SK-N-SH (cell line): ENCODE data around the gene LYZ. TPM values are rescaled to one million over a fixed set of nuclear protein-coding genes. Genes with fewer than 3 reads are reported as not detected.

Experiments used
- CTCF ChIA-PET: fragments of 300-600, 350-600 bp; formaldehyde crosslinking; extraction: SDS; loops from one replicate; lab custom pipeline; 2021; lab: Yijun Ruan, JAX
- POLR2A ChIA-PET: fragments of 350-600 bp; sonication (Branson Sonifier 250); formaldehyde crosslinking; extraction: SDS; loops from one replicate; lab custom pipeline; 2020; ENCODE audit warnings: antibody characterized with exemption, inconsistent platforms; lab: Yijun Ruan, JAX
- DNase-seq: peaks from one replicate; pipeline ENCODE4 v3.0.0; 2012
- H2AFZ ChIP-seq: fragments of 200-600 bp; sonication (generic); 2 replicates; pipeline ENCODE4 v1.8.1; 2016; ENCODE audit warnings: antibody characterized with exemption, mild to moderate bottlenecking, low read depth
- H3F3A ChIP-seq: fragments of 200-600 bp; sonication (generic); replicated peaks from 2 replicates; pipeline ENCODE3; 2016; ENCODE audit warnings: antibody characterized with exemption, mild to moderate bottlenecking; ENCODE audit not compliant: insufficient read depth
- H3K27ac ChIP-seq, 2 experiments: fragments of 200-500 bp in 1 of 2; fragments of 200-600 bp in 1 of 2; sonication (Bioruptor generic) in 1 of 2; sonication (generic), shearing (Covaris generic) in 1 of 2; 2 replicates each; pipeline versions ENCODE4 v1.5.1 to v1.6.1; 2014 to 2016; ENCODE audit warnings: low read depth in 2 of 2, inconsistent platforms in 1 of 2, low read length in 1 of 2, mild to moderate bottlenecking in 1 of 2, mixed read lengths in 1 of 2
- H3K27me3 ChIP-seq: fragments of 200-600 bp; sonication (generic), shearing (Covaris generic); 2 replicates; pipeline ENCODE4 v1.6.1; 2016; ENCODE audit warnings: mixed run types; ENCODE audit not compliant: insufficient read depth
- H3K36me3 ChIP-seq, 2 experiments: fragments of 200-500 bp in 1 of 2; fragments of 200-600 bp in 1 of 2; sonication (Bioruptor generic) in 1 of 2; sonication (generic) in 1 of 2; replicated peaks in 1 of 2; 2 replicates each; pipeline versions ENCODE3 to v1.5.1; 2014 to 2016; ENCODE audit warnings: low read length in 1 of 2, mild to moderate bottlenecking in 1 of 2; ENCODE audit not compliant: insufficient read depth in 2 of 2, control insufficient read depth in 1 of 2
- H3K4me1 ChIP-seq, 2 experiments: fragments of 200-500 bp in 1 of 2; fragments of 200-600 bp in 1 of 2; sonication (Bioruptor generic) in 1 of 2; sonication (generic), shearing (Covaris generic) in 1 of 2; 2 replicates each; pipeline versions ENCODE4 v1.5.1 to v1.6.1; 2014 to 2016; ENCODE audit warnings: low read depth in 1 of 2, low read length in 1 of 2, mixed run types in 1 of 2; ENCODE audit not compliant: insufficient read depth in 2 of 2, control insufficient read depth in 1 of 2
- H3K4me2 ChIP-seq: fragments of 200-600 bp; sonication (generic), shearing (Covaris generic); 2 replicates; pipeline ENCODE4 v1.6.1; 2017; ENCODE audit warnings: mixed run types
- H3K4me3 ChIP-seq, 2 experiments: fragments of 200-500 bp in 1 of 2; fragments of 200-600 bp in 1 of 2; sonication (Bioruptor generic) in 1 of 2; sonication (generic), shearing (Covaris generic) in 1 of 2; 2 replicates each; pipeline versions ENCODE4 v1.5.1 to v1.8.1; 2014 to 2016; ENCODE audit warnings: low read depth in 2 of 2, inconsistent platforms in 1 of 2, low read length in 1 of 2, mild to moderate bottlenecking in 1 of 2, mixed read lengths in 1 of 2, moderate library complexity in 1 of 2
- H3K79me2 ChIP-seq: fragments of 200-600 bp; sonication (generic); 2 replicates; pipeline ENCODE4 v1.8.1; 2017; ENCODE audit warnings: mild to moderate bottlenecking; ENCODE audit not compliant: insufficient read depth
- H3K9ac ChIP-seq: fragments of 200-600 bp; sonication (generic); 2 replicates; pipeline ENCODE4 v1.6.1; 2017; ENCODE audit warnings: mixed run types
- H3K9me2 ChIP-seq: fragments of 200-600 bp; sonication (generic); 2 replicates; pipeline ENCODE4 v1.6.1; 2017; ENCODE audit warnings: mixed run types
- H3K9me3 ChIP-seq: fragments of 200-600 bp; sonication (generic); 2 replicates; pipeline ENCODE4 v1.6.1; 2017; ENCODE audit warnings: mixed run types, mild to moderate bottlenecking, moderate library complexity
- H4K20me1 ChIP-seq: fragments of 200-600 bp; sonication (generic); 2 replicates; pipeline ENCODE4 v1.6.1; 2017; ENCODE audit warnings: mild to moderate bottlenecking, mixed run types; ENCODE audit not compliant: insufficient read depth
- ELF1 ChIP-seq: IDR thresholded peaks from 2 replicates; pipeline ENCODE4 v1.4.0; 2012
- EZH2phosphoT487 ChIP-seq: fragments of 200-600 bp; sonication (generic); IDR thresholded peaks from 2 replicates; pipeline ENCODE4 v1.6.1; 2017; ENCODE audit warnings: low read depth, mixed run types, mild to moderate bottlenecking, antibody characterized with exemption, moderate library complexity, borderline replicate concordance
- FOXJ3 ChIP-seq: sonication (generic); formaldehyde crosslinking; IDR thresholded peaks from 2 replicates; pipeline ENCODE4 v1.5.1; 2020; ENCODE audit warnings: mild to moderate bottlenecking, missing genetic modification reagents
- GATA2 ChIP-seq: sonication (generic); formaldehyde crosslinking; IDR thresholded peaks from 2 replicates; pipeline ENCODE4 v1.5.0; 2020; ENCODE audit warnings: mild to moderate bottlenecking, missing genetic modification reagents
- JUND ChIP-seq: IDR thresholded peaks from 2 replicates; pipeline ENCODE4 v1.4.0; 2012
- MEF2A ChIP-seq: IDR thresholded peaks from 2 replicates; pipeline ENCODE4 v1.4.0; 2012; ENCODE audit warnings: low read depth, borderline replicate concordance
- MXI1 ChIP-seq: IDR thresholded peaks from 2 replicates; pipeline ENCODE4 v1.6.1; 2012; ENCODE audit warnings: mild to moderate bottlenecking, low read depth, low read length, improper control_type of control experiment
- NFIC ChIP-seq: IDR thresholded peaks from 2 replicates; pipeline ENCODE4 v1.4.0; 2012; ENCODE audit warnings: borderline replicate concordance
- RAD21 ChIP-seq: IDR thresholded peaks from 2 replicates; pipeline ENCODE4 v1.6.1; 2012; ENCODE audit warnings: mild to moderate bottlenecking, low read length
- RFX5 ChIP-seq: IDR thresholded peaks from 2 replicates; pipeline ENCODE4 v1.6.1; 2012; ENCODE audit warnings: mild to moderate bottlenecking, improper control_type of control experiment, low read length
- RXRA ChIP-seq: IDR thresholded peaks from 2 replicates; pipeline ENCODE4 v1.4.0; 2012; ENCODE audit warnings: low read depth, mild to moderate bottlenecking, borderline replicate concordance
- TAF1 ChIP-seq: IDR thresholded peaks from 2 replicates; pipeline ENCODE4 v1.6.1; 2012; ENCODE audit warnings: low read depth, mild to moderate bottlenecking, low read length, moderate library complexity, borderline replicate concordance
- TCF12 ChIP-seq: IDR thresholded peaks from 2 replicates; pipeline ENCODE4 v1.4.0; 2012
- TEAD4 ChIP-seq: IDR thresholded peaks from 2 replicates; pipeline ENCODE4 v1.4.0; 2012; ENCODE audit warnings: mild to moderate bottlenecking, borderline replicate concordance; ENCODE audit not compliant: insufficient read depth
- WGBS: methylation state at CpG from one replicate; pipeline ENCODE4 v1.1.6; 2017; ENCODE audit warnings: low lambda C conversion rate; 5-methylcytosine and 5-hydroxymethylcytosine counted together
- polyA plus RNA-seq, 3 experiments: library from polyadenylated mRNA; depleted of rRNA; stranded (reverse); fragments of >200 nt; gene quantifications; 2 replicates each; pipeline ENCODE4 v1.2.3, GENCODE V29; 2012
- TF ChIP-seq, protein P1 (sequence below): IDR thresholded peaks from 2 replicates; pipeline ENCODE4 v1.4.0; 2012; ENCODE audit warnings: low read depth, borderline replicate concordance
- TF ChIP-seq, protein P2 (sequence below): IDR thresholded peaks from 2 replicates; pipeline ENCODE4 v1.6.1; 2012; ENCODE audit warnings: mild to moderate bottlenecking, low read depth, low read length, moderate library complexity
- TF ChIP-seq, protein P3 (sequence below): fragments of 200-600 bp; sonication (generic); IDR thresholded peaks from 2 replicates; pipeline ENCODE4 v1.6.1; 2017; ENCODE audit warnings: antibody characterized with exemption, mild to moderate bottlenecking, moderate library complexity
- TF ChIP-seq, protein P4 (sequence below): IDR thresholded peaks from 2 replicates; pipeline ENCODE4 v1.4.0; 2012; ENCODE audit warnings: low read depth
- TF ChIP-seq, protein P5 (sequence below): fragments of 150-350 bp; IDR thresholded peaks from 2 replicates; pipeline ENCODE4 v1.6.1; 2017; ENCODE audit warnings: antibody characterized with exemption, low read length, low read depth, borderline replicate concordance
- TF ChIP-seq, protein P6 (sequence below): IDR thresholded peaks from 2 replicates; pipeline ENCODE4; 2012

LYZ gene
- polyA plus RNA-seq, 1 of the 3 experiments (the other 2 are of a cell fraction), result not detected

DNA sequence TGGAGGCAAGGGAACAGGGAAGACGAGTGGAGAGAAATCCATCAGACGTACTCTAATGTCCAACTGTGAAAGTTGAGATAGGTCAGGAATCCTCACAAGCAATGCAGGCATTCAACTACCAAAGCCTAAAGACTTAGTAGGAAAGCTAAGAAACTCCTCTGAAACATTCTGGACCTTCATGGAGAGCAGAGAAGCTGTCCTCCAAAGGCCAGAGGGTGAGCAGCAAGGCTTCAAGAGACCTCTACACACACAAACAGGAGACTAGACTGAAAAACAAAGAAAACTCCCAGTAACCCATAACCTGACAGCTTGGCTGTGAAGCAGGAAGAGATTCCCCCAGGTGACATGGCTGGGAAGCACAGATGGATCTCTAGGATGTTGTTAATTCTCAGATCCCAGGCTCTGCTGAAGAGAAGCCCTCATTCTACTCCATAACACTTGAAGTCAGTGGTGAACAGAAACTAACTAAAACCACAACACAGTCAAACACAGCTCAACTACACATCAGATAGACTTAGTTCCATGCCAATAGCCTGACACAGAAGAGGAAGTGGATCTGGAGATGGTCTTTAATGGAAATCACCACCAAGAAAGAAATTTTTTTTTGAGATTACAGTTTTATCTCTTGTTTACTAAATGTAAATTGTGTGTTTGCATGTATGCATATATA is 23.2 kb upstream of the LYZ start:
- ChIA-PET CTCF (interaction anchor here (1.2 to 1.3 kb wide), 2 partner anchors 33 to 71 kb away, joined by 3 to 8 read pairs; no protein-coding TSS in a partner anchor), POLR2A (no interaction called here)
- no peaks in the 10 kb centered on the region for H3F3A ChIP-seq
- H3K9me3 ChIP-seq, result no peaks in the 10 kb centered on the region
- no peak overlapping the region for H3K4me2 ChIP-seq
- WGBS, result 51% methylated on average over 2 of the region's 2 CpGs
- no peaks in the 10 kb centered on the region for H3K9me2 ChIP-seq
- no peaks in the 10 kb centered on the region; the same call in 1 of the 2 replicates for H3K27me3 ChIP-seq
- H3K36me3 ChIP-seq, result no peaks in the 10 kb centered on the region
- no peaks in the 10 kb centered on the region for H3K79me2 ChIP-seq
- no peak overlapping the region for H3K4me3 ChIP-seq
- DNase-seq, result no peak
- no peak overlapping the region for H3K9ac ChIP-seq
- H2AFZ ChIP-seq, result no peak overlapping the region
- no peaks in the 10 kb centered on the region for H4K20me1 ChIP-seq
- TF ChIP-seq TAF1 (no peak), NFIC (no peak), MXI1 (no peak), FOXJ3 (CRISPR knock-in tag) (no peak), EZH2phosphoT487 (no peak), GATA2 (no peak), RFX5 (no peak), ELF1 (no peak), MEF2A (no peak), JUND (no peak), RAD21 (no peak), RXRA (no peak), TEAD4 (no peak), TCF12 (no peak)
- TF ChIP-seq, protein P1, sequence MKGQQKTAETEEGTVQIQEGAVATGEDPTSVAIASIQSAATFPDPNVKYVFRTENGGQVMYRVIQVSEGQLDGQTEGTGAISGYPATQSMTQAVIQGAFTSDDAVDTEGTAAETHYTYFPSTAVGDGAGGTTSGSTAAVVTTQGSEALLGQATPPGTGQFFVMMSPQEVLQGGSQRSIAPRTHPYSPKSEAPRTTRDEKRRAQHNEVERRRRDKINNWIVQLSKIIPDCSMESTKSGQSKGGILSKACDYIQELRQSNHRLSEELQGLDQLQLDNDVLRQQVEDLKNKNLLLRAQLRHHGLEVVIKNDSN, result no peak
- TF ChIP-seq, protein P2, sequence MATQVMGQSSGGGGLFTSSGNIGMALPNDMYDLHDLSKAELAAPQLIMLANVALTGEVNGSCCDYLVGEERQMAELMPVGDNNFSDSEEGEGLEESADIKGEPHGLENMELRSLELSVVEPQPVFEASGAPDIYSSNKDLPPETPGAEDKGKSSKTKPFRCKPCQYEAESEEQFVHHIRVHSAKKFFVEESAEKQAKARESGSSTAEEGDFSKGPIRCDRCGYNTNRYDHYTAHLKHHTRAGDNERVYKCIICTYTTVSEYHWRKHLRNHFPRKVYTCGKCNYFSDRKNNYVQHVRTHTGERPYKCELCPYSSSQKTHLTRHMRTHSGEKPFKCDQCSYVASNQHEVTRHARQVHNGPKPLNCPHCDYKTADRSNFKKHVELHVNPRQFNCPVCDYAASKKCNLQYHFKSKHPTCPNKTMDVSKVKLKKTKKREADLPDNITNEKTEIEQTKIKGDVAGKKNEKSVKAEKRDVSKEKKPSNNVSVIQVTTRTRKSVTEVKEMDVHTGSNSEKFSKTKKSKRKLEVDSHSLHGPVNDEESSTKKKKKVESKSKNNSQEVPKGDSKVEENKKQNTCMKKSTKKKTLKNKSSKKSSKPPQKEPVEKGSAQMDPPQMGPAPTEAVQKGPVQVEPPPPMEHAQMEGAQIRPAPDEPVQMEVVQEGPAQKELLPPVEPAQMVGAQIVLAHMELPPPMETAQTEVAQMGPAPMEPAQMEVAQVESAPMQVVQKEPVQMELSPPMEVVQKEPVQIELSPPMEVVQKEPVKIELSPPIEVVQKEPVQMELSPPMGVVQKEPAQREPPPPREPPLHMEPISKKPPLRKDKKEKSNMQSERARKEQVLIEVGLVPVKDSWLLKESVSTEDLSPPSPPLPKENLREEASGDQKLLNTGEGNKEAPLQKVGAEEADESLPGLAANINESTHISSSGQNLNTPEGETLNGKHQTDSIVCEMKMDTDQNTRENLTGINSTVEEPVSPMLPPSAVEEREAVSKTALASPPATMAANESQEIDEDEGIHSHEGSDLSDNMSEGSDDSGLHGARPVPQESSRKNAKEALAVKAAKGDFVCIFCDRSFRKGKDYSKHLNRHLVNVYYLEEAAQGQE, result no peak
- TF ChIP-seq, protein P3, sequence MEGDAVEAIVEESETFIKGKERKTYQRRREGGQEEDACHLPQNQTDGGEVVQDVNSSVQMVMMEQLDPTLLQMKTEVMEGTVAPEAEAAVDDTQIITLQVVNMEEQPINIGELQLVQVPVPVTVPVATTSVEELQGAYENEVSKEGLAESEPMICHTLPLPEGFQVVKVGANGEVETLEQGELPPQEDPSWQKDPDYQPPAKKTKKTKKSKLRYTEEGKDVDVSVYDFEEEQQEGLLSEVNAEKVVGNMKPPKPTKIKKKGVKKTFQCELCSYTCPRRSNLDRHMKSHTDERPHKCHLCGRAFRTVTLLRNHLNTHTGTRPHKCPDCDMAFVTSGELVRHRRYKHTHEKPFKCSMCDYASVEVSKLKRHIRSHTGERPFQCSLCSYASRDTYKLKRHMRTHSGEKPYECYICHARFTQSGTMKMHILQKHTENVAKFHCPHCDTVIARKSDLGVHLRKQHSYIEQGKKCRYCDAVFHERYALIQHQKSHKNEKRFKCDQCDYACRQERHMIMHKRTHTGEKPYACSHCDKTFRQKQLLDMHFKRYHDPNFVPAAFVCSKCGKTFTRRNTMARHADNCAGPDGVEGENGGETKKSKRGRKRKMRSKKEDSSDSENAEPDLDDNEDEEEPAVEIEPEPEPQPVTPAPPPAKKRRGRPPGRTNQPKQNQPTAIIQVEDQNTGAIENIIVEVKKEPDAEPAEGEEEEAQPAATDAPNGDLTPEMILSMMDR, result no peak
- TF ChIP-seq, protein P4, sequence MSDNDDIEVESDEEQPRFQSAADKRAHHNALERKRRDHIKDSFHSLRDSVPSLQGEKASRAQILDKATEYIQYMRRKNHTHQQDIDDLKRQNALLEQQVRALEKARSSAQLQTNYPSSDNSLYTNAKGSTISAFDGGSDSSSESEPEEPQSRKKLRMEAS, result no peak
- TF ChIP-seq, protein P5, sequence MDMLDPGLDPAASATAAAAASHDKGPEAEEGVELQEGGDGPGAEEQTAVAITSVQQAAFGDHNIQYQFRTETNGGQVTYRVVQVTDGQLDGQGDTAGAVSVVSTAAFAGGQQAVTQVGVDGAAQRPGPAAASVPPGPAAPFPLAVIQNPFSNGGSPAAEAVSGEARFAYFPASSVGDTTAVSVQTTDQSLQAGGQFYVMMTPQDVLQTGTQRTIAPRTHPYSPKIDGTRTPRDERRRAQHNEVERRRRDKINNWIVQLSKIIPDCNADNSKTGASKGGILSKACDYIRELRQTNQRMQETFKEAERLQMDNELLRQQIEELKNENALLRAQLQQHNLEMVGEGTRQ, result no peak
- TF ChIP-seq, protein P6, sequence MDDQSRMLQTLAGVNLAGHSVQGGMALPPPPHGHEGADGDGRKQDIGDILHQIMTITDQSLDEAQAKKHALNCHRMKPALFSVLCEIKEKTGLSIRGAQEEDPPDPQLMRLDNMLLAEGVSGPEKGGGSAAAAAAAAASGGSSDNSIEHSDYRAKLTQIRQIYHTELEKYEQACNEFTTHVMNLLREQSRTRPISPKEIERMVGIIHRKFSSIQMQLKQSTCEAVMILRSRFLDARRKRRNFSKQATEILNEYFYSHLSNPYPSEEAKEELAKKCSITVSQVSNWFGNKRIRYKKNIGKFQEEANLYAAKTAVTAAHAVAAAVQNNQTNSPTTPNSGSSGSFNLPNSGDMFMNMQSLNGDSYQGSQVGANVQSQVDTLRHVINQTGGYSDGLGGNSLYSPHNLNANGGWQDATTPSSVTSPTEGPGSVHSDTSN, result no peak
- H3K27ac ChIP-seq, result no peak overlapping the region
- H3K4me1 ChIP-seq, result no peaks in the 10 kb centered on the region; a peak in 1 of 4 replicates
